ENCODE data around the gene ITFG1.

DNA sequence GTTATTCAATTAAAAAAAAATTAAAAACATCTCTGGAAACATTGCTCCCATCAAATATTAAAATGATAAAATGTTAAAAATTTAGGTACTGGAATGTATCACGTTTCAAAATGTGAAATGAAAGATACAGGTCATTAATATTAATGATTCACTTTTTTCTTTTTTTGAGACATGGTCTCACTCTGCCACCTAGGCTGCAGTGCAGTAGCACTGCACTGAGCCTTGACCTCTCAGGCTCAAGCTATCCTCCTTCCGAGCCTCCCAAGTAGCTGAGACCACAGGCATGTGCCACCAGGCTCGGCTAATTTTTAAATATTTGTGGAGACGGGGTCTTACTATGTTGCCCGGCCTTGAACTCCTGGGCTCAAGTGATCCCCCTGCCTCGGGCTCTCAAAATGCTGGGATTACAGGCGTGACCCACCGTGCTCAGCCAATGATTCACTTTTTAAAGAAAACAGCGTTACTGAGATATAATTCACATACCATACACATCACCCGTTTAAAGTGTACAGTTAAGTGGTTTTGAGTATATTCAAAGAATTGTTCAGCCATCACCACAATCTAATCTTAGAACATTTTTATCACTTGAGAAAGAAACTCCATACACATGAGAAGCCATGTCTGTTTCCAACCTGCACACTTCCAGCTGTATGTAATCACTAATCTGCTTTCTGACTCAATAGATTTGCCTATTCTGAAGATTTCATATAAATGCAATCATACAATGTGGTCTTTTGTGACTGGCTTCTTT, 298.0 kb downstream of the ITFG1 start:
- TF ChIP-seq, protein P1, sequence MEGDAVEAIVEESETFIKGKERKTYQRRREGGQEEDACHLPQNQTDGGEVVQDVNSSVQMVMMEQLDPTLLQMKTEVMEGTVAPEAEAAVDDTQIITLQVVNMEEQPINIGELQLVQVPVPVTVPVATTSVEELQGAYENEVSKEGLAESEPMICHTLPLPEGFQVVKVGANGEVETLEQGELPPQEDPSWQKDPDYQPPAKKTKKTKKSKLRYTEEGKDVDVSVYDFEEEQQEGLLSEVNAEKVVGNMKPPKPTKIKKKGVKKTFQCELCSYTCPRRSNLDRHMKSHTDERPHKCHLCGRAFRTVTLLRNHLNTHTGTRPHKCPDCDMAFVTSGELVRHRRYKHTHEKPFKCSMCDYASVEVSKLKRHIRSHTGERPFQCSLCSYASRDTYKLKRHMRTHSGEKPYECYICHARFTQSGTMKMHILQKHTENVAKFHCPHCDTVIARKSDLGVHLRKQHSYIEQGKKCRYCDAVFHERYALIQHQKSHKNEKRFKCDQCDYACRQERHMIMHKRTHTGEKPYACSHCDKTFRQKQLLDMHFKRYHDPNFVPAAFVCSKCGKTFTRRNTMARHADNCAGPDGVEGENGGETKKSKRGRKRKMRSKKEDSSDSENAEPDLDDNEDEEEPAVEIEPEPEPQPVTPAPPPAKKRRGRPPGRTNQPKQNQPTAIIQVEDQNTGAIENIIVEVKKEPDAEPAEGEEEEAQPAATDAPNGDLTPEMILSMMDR (conservative IDR thresholded peaks at IDR 0.05), result no peak
- no peak for TF ChIP-seq ZFX (IDR thresholded peaks at IDR 0.05)

Data from C4-2B (cell line).